Astrocyte (in vitro differentiated cells and primary cell): ENCODE results near the gene KSR2. TPM values are rescaled to one million over a fixed set of nuclear protein-coding genes. Genes with fewer than 3 reads are reported as not detected.

Experiments used
- DNase-seq: peaks from one replicate; pipeline ENCODE4 v3.0.0-alpha.2; 2010; ENCODE audit warnings: low read depth
- FAIRE-seq: peaks from 2 replicates; lab custom pipeline; 2011; peaks lifted over from hg19 to GRCh38; lab: Jason Lieb, UNC
- H2AFZ ChIP-seq: 2 replicates; pipeline ENCODE4 v1.6.0; 2012; ENCODE audit warnings: low read depth, low read length, inconsistent platforms
- H3K27ac ChIP-seq: 2 replicates; pipeline ENCODE4 v1.5.1; 2011; ENCODE audit warnings: low read depth, low read length, inconsistent platforms
- H3K27me3 ChIP-seq: 2 replicates; pipeline ENCODE4 v1.6.0; 2011; ENCODE audit warnings: low read length, inconsistent platforms; ENCODE audit not compliant: insufficient read depth
- H3K36me3 ChIP-seq: 2 replicates; pipeline ENCODE4 v1.5.1; 2011; ENCODE audit warnings: low read length, inconsistent platforms; ENCODE audit not compliant: insufficient read depth
- H3K4me1 ChIP-seq: 2 replicates; pipeline ENCODE4 v1.5.1; 2011; ENCODE audit warnings: low read length, inconsistent platforms; ENCODE audit not compliant: insufficient read depth
- H3K4me2 ChIP-seq: 2 replicates; pipeline ENCODE4 v1.6.0; 2012; ENCODE audit warnings: low read length, inconsistent platforms
- H3K4me3 ChIP-seq: 2 replicates; pipeline ENCODE4 v1.5.1; 2011; ENCODE audit warnings: low read depth, mild to moderate bottlenecking, low read length, inconsistent platforms; ENCODE audit not compliant: insufficient read depth
- H3K79me2 ChIP-seq: 2 replicates; pipeline ENCODE4 v1.6.0; 2012; ENCODE audit warnings: mild to moderate bottlenecking, low read length, inconsistent platforms; ENCODE audit not compliant: insufficient read depth
- H3K9ac ChIP-seq: 2 replicates; pipeline ENCODE4 v1.6.0; 2012; ENCODE audit warnings: mild to moderate bottlenecking, low read length, inconsistent platforms
- H3K9me3 ChIP-seq: 2 replicates; pipeline ENCODE4 v1.5.1; 2012; ENCODE audit warnings: low read depth, mild to moderate bottlenecking, low read length, inconsistent platforms; ENCODE audit not compliant: insufficient read depth
- H4K20me1 ChIP-seq: 2 replicates; pipeline ENCODE4 v1.6.0; 2012; ENCODE audit warnings: low read length, inconsistent platforms; ENCODE audit not compliant: insufficient read depth
- H3K27ac Mint-ChIP-seq: one replicate; pipeline ENCODE4 v1.8.0; 2021; ENCODE audit warnings: mild to moderate bottlenecking, mixed read lengths; ENCODE audit not compliant: unreplicated experiment
- H3K27me3 Mint-ChIP-seq: one replicate; pipeline ENCODE4 v1.8.0; 2021; ENCODE audit warnings: low read depth, mixed read lengths; ENCODE audit not compliant: unreplicated experiment
- H3K36me3 Mint-ChIP-seq: one replicate; pipeline ENCODE4 v1.8.0; 2021; ENCODE audit warnings: low read depth, mixed read lengths; ENCODE audit not compliant: unreplicated experiment
- H3K4me1 Mint-ChIP-seq: one replicate; pipeline ENCODE4 v1.8.0; 2021; ENCODE audit warnings: low read depth, mixed read lengths; ENCODE audit not compliant: unreplicated experiment
- H3K4me3 Mint-ChIP-seq: one replicate; pipeline ENCODE4 v1.8.0; 2021; ENCODE audit warnings: mild to moderate bottlenecking, moderate library complexity, mixed read lengths; ENCODE audit not compliant: unreplicated experiment
- H3K9me3 Mint-ChIP-seq: one replicate; pipeline ENCODE4 v1.8.0; 2021; ENCODE audit warnings: mild to moderate bottlenecking, mixed read lengths; ENCODE audit not compliant: unreplicated experiment
- CTCF ChIP-seq: IDR thresholded peaks from 2 replicates; pipeline ENCODE4 v1.5.1; 2011; ENCODE audit warnings: low read depth, mild to moderate bottlenecking, inconsistent platforms, low read length, moderate library complexity; ENCODE audit not compliant: insufficient read depth
- EZH2 ChIP-seq: IDR thresholded peaks from 2 replicates; pipeline ENCODE4 v1.6.1; 2012; ENCODE audit warnings: mild to moderate bottlenecking, low read length, inconsistent platforms; ENCODE audit not compliant: insufficient read depth
- total RNA-seq: library from RNA; stranded (reverse); gene quantifications from 2 replicates; pipeline ENCODE4 v1.2.1, GENCODE V29; 2021

KSR2 gene
- total RNA-seq, 1 donor from 2014 or later = 0.98 TPM

- TF ChIP-seq CTCF (no peak), EZH2 (no peak)
- Mint-ChIP-seq H3K4me3 (no peak overlapping the region), H3K36me3 (no peaks in the 10 kb centered on the region), H3K9me3 (no peaks in the 10 kb centered on the region), H3K27me3 (peaks cover 25% of the 10 kb centered on the region), H3K4me1 (no peaks in the 10 kb centered on the region), H3K27ac (no peak overlapping the region)
- no peak overlapping the region for H3K27ac ChIP-seq
- no peaks in the 10 kb centered on the region for H3K36me3 ChIP-seq
- H4K20me1 ChIP-seq = no peaks in the 10 kb centered on the region
- H3K4me2 ChIP-seq = no peak overlapping the region
- H3K9me3 ChIP-seq = no peaks in the 10 kb centered on the region
- no peak overlapping the region for H3K4me3 ChIP-seq
- no peaks in the 10 kb centered on the region for H3K4me1 ChIP-seq
- DNase-seq (no peak), FAIRE-seq (no peak)
- H3K79me2 ChIP-seq = no peaks in the 10 kb centered on the region
- no peak overlapping the region for H2AFZ ChIP-seq
- no peak overlapping the region for H3K9ac ChIP-seq
- H3K27me3 ChIP-seq = no peaks in the 10 kb centered on the region
Observed at GRCh38 chr12:117421068-117421752, 547.6 kb downstream of the KSR2 start.

GRCh38 chr12:117417004-117417403, 551.8 kb downstream of the KSR2 start:
- H2AFZ ChIP-seq = no peak overlapping the region
- Mint-ChIP-seq H3K36me3 (no peaks in the 10 kb centered on the region), H3K27me3 (peaks cover 12% of the 10 kb centered on the region), H3K4me3 (no peak overlapping the region), H3K27ac (no peak overlapping the region), H3K9me3 (no peaks in the 10 kb centered on the region), H3K4me1 (no peaks in the 10 kb centered on the region)
- no peaks in the 10 kb centered on the region for H3K79me2 ChIP-seq
- no peak overlapping the region for H3K27ac ChIP-seq
- no peak overlapping the region for H3K9ac ChIP-seq
- no peaks in the 10 kb centered on the region for H3K36me3 ChIP-seq
- no peaks in the 10 kb centered on the region for H4K20me1 ChIP-seq
- TF ChIP-seq EZH2 (no peak), CTCF (no peak)
- FAIRE-seq (no peak), DNase-seq (no peak)
- H3K4me2 ChIP-seq = no peak overlapping the region
- no peaks in the 10 kb centered on the region for H3K9me3 ChIP-seq
- no peak overlapping the region for H3K4me3 ChIP-seq
- H3K4me1 ChIP-seq = no peaks in the 10 kb centered on the region
- H3K27me3 ChIP-seq = no peaks in the 10 kb centered on the region

- H3K27ac ChIP-seq = no peak overlapping the region
- H3K79me2 ChIP-seq = no peaks in the 10 kb centered on the region
- FAIRE-seq (no peak), DNase-seq (no peak)
- H3K27me3 ChIP-seq = no peaks in the 10 kb centered on the region
- no peaks in the 10 kb centered on the region for H3K9me3 ChIP-seq
- H3K9ac ChIP-seq = no peak overlapping the region
- no peak overlapping the region for H3K4me3 Mint-ChIP-seq
- no peak overlapping the region for H3K27ac Mint-ChIP-seq
- H3K27me3 Mint-ChIP-seq = peaks cover 2% of the 10 kb centered on the region
- no peaks in the 10 kb centered on the region for H3K9me3 Mint-ChIP-seq
- H2AFZ ChIP-seq = no peak overlapping the region
- H3K4me1 Mint-ChIP-seq = peaks cover 2% of the 10 kb centered on the region
- no peaks in the 10 kb centered on the region for H3K4me1 ChIP-seq
- TF ChIP-seq CTCF = no peak
- no peak for TF ChIP-seq EZH2
- H3K4me2 ChIP-seq = no peak overlapping the region
- H4K20me1 ChIP-seq = no peaks in the 10 kb centered on the region
- no peaks in the 10 kb centered on the region for H3K36me3 Mint-ChIP-seq
- H3K4me3 ChIP-seq = no peak overlapping the region
- H3K36me3 ChIP-seq = no peaks in the 10 kb centered on the region
Observed at GRCh38 chr12:117412465-117413188, 556.2 kb downstream of the KSR2 start.
